H1 (cell line): ENCODE results near the gene ANGEL2. TPM values are rescaled to one million over a fixed set of nuclear protein-coding genes. Genes with fewer than 3 reads are reported as not detected.

Source experiments
- CTCF ChIA-PET: fragments of 300-600 bp; sonication (Branson Sonifier 250); formaldehyde crosslinking; loops from one replicate; lab custom pipeline; 2021; ENCODE audit not compliant: partially characterized antibody; lab: Charles Lee
- POLR2A ChIA-PET: fragments of 300-600 bp; sonication (Branson Sonifier 250); formaldehyde crosslinking; loops from one replicate; lab custom pipeline; 2021; ENCODE audit warnings: inconsistent platforms; ENCODE audit not compliant: partially characterized antibody; lab: Charles Lee
- DNase-seq, 2 experiments: peaks; one replicate each; pipeline versions ENCODE4 v3.0.0 to v3.0.0-alpha.2; 2010 to 2022; ENCODE audit warnings: low spot score in 2 of 2, low read depth in 1 of 2, mixed read lengths in 1 of 2
- FAIRE-seq: peaks from 2 replicates; lab custom pipeline; 2011; peaks lifted over from hg19 to GRCh38; lab: Jason Lieb, UNC
- H2AFZ ChIP-seq: 2 replicates; pipeline ENCODE4 v1.8.1; 2012; ENCODE audit warnings: low read length, inconsistent platforms
- H2AK5ac ChIP-seq: 2 replicates; pipeline ENCODE4 v1.6.1; 2013; ENCODE audit warnings: low read depth, low read length
- H2BK120ac ChIP-seq: replicated peaks from 2 replicates; pipeline ENCODE3; 2013; ENCODE audit warnings: low read depth, low read length, inconsistent platforms
- H2BK12ac ChIP-seq: 2 replicates; pipeline ENCODE4 v1.6.1; 2013; ENCODE audit warnings: low read depth, low read length
- H2BK15ac ChIP-seq: 2 replicates; pipeline ENCODE4 v1.6.1; 2013; ENCODE audit warnings: low read length
- H2BK20ac ChIP-seq: 2 replicates; pipeline ENCODE4 v1.6.1; 2013; ENCODE audit warnings: low read length
- H2BK5ac ChIP-seq: 2 replicates; pipeline ENCODE4 v1.6.1; 2013; ENCODE audit warnings: low read depth, low read length
- H3K14ac ChIP-seq: 2 replicates; pipeline ENCODE4 v1.6.1; 2013; ENCODE audit warnings: inconsistent platforms; ENCODE audit not compliant: insufficient read length
- H3K18ac ChIP-seq: 2 replicates; pipeline ENCODE4 v1.6.1; 2013; ENCODE audit warnings: low read length; ENCODE audit errors: extremely low read depth
- H3K23ac ChIP-seq: 2 replicates; pipeline ENCODE4 v1.6.1; 2013; ENCODE audit warnings: inconsistent platforms; ENCODE audit not compliant: insufficient read length
- H3K23me2 ChIP-seq: 2 replicates; pipeline ENCODE4 v1.6.1; 2013; ENCODE audit warnings: low read depth, low read length
- H3K27ac ChIP-seq: 2 replicates; pipeline ENCODE4 v1.6.1; 2011; ENCODE audit warnings: low read depth, low read length, inconsistent platforms
- H3K27me3 ChIP-seq, 4 experiments: replicated peaks in 1 of 4; 1 replicate in 1 of 4; 2 replicates in 3 of 4; pipeline versions ENCODE4 v1.6.1 to v1.8.1; 2011 to 2013; ENCODE audit warnings: low read length in 3 of 4, mild to moderate bottlenecking in 3 of 4, inconsistent platforms in 2 of 4, mixed read lengths in 2 of 4, moderate library complexity in 1 of 4; ENCODE audit not compliant: control insufficient read depth in 3 of 4, insufficient read depth in 3 of 4; ENCODE audit errors: extremely low read depth in 1 of 4
- H3K36me3 ChIP-seq, 4 experiments: 2 replicates each; pipeline versions ENCODE4 v1.6.1 to v1.8.1; 2011 to 2013; ENCODE audit warnings: mild to moderate bottlenecking in 4 of 4, low read length in 3 of 4, moderate library complexity in 2 of 4, control low read depth in 1 of 4, inconsistent platforms in 1 of 4; ENCODE audit not compliant: insufficient read depth in 4 of 4, control insufficient read depth in 2 of 4
- H3K4ac ChIP-seq: replicated peaks from 2 replicates; pipeline ENCODE3; 2013; ENCODE audit warnings: low read length, low read depth, mixed read lengths, inconsistent platforms; ENCODE audit not compliant: insufficient read length
- H3K4me1 ChIP-seq, 4 experiments: replicated peaks in 1 of 4; 1 replicate in 1 of 4; 2 replicates in 3 of 4; pipeline versions ENCODE4 v1.6.1 to v1.8.1; 2011 to 2013; ENCODE audit warnings: low read length in 3 of 4, inconsistent platforms in 2 of 4, mixed read lengths in 1 of 4; ENCODE audit not compliant: insufficient read depth in 4 of 4, control insufficient read depth in 3 of 4
- H3K4me2 ChIP-seq, 2 experiments: 2 replicates each; pipeline versions ENCODE4 v1.6.1 to v1.8.1; 2011 to 2013; ENCODE audit warnings: low read depth in 2 of 2, low read length in 2 of 2, control low read depth in 1 of 2, inconsistent platforms in 1 of 2, mild to moderate bottlenecking in 1 of 2; ENCODE audit not compliant: insufficient read depth in 1 of 2
- H3K4me3 ChIP-seq, 4 experiments: fragments of 200-600, 300-600 bp in 1 of 4; sonication (generic), shearing (Covaris generic), sonication (Bioruptor Twin) in 1 of 4; 2 replicates each; pipeline versions ENCODE4 v1.5.1 to v1.8.1; 2011 to 2016; ENCODE audit warnings: low read length in 4 of 4, low read depth in 3 of 4, control low read depth in 2 of 4, inconsistent platforms in 2 of 4, mild to moderate bottlenecking in 2 of 4, mixed read lengths in 1 of 4, moderate library complexity in 1 of 4; ENCODE audit not compliant: insufficient read depth in 2 of 4; ENCODE audit errors: extremely low read depth in 1 of 4
- H3K56ac ChIP-seq: replicated peaks from 2 replicates; pipeline ENCODE3; 2013; ENCODE audit warnings: low read depth, mild to moderate bottlenecking, mixed read lengths, low read length, inconsistent platforms; ENCODE audit not compliant: insufficient read length
- H3K79me1 ChIP-seq: 2 replicates; pipeline ENCODE4 v1.6.1; 2013; ENCODE audit warnings: low read depth, low read length, control low read depth
- H3K79me2 ChIP-seq, 2 experiments: 2 replicates each; pipeline versions ENCODE4 v1.6.1 to v1.8.1; 2012 to 2013; ENCODE audit warnings: low read length in 2 of 2, mild to moderate bottlenecking in 2 of 2, inconsistent platforms in 1 of 2; ENCODE audit not compliant: insufficient read depth in 2 of 2, control insufficient read depth in 1 of 2
- H3K9ac ChIP-seq, 4 experiments: replicated peaks in 1 of 4; 1 replicate in 1 of 4; 2 replicates in 3 of 4; pipeline versions ENCODE4 v1.6.1 to v1.8.1; 2011 to 2013; ENCODE audit warnings: low read depth in 3 of 4, low read length in 3 of 4, control low read depth in 2 of 4, mild to moderate bottlenecking in 2 of 4, moderate library complexity in 2 of 4, inconsistent platforms in 1 of 4; ENCODE audit errors: extremely low read depth in 1 of 4
- H3K9me3 ChIP-seq, 2 experiments: 2 replicates each; pipeline versions ENCODE4 v1.6.1 to v1.8.1; 2012 to 2013; ENCODE audit warnings: mild to moderate bottlenecking in 2 of 2, moderate library complexity in 2 of 2, control low read depth in 1 of 2, inconsistent platforms in 1 of 2, low read depth in 1 of 2, low read length in 1 of 2, mixed read lengths in 1 of 2; ENCODE audit not compliant: insufficient read depth in 2 of 2
- H4K20me1 ChIP-seq, 2 experiments: replicated peaks in 1 of 2; 2 replicates each; pipeline versions ENCODE3 to v1.8.1; 2011 to 2013; ENCODE audit warnings: inconsistent platforms in 2 of 2, low read length in 2 of 2, mild to moderate bottlenecking in 1 of 2; ENCODE audit not compliant: insufficient read depth in 2 of 2, control insufficient read depth in 1 of 2
- H4K5ac ChIP-seq: 2 replicates; pipeline ENCODE4 v1.6.1; 2013; ENCODE audit warnings: low read length, low read depth, mixed read lengths, inconsistent platforms; ENCODE audit not compliant: insufficient read length
- H4K8ac ChIP-seq: 2 replicates; pipeline ENCODE4 v1.8.0; 2013; ENCODE audit warnings: mild to moderate bottlenecking, moderate library complexity, low read length, inconsistent platforms; ENCODE audit not compliant: insufficient read depth; ENCODE audit errors: extremely low read depth
- H4K91ac ChIP-seq: replicated peaks from 2 replicates; pipeline ENCODE3; 2013; ENCODE audit warnings: low read length, mixed read lengths, inconsistent platforms; ENCODE audit not compliant: insufficient read length
- CBX8 ChIP-seq: fragments of 300-800, 300-1000 bp; sonication (generic); IDR thresholded peaks from 2 replicates; pipeline ENCODE4 v1.7.1; 2016; ENCODE audit warnings: low read depth, low read length, borderline replicate concordance
- CHD1 ChIP-seq: IDR thresholded peaks from 2 replicates; pipeline ENCODE4 v1.6.1; 2012; ENCODE audit warnings: low read depth, low read length, improper control_type of control experiment
- CHD2 ChIP-seq: IDR thresholded peaks from 2 replicates; pipeline ENCODE4 v1.6.1; 2012; ENCODE audit warnings: low read length, improper control_type of control experiment
- CREB1 ChIP-seq: IDR thresholded peaks from 2 replicates; pipeline ENCODE4 v1.6.1; 2012; ENCODE audit warnings: inconsistent platforms
- CTBP2 ChIP-seq: IDR thresholded peaks from 2 replicates; pipeline ENCODE4 v1.7.0; 2011; ENCODE audit warnings: borderline replicate concordance, mild to moderate bottlenecking, moderate library complexity, mixed read lengths, low read length; ENCODE audit not compliant: insufficient read depth, insufficient read length
- E2F6 ChIP-seq: IDR thresholded peaks from 2 replicates; pipeline ENCODE4 v1.6.1; 2012; ENCODE audit warnings: inconsistent platforms
- EZH2 ChIP-seq: fragments of 200-600 bp; sonication (generic); IDR thresholded peaks from 2 replicates; pipeline ENCODE4 v1.7.1; 2012; ENCODE audit warnings: low read depth, mild to moderate bottlenecking, moderate library complexity, low read length, inconsistent platforms; ENCODE audit not compliant: severe bottlenecking
- JUN ChIP-seq: IDR thresholded peaks from 2 replicates; pipeline ENCODE4 v1.6.1; 2011; ENCODE audit warnings: low read depth, mild to moderate bottlenecking, improper control_type of control experiment, low read length
- POU5F1 ChIP-seq: IDR thresholded peaks from 2 replicates; pipeline ENCODE4 v1.6.1; 2011; ENCODE audit warnings: low read depth, mild to moderate bottlenecking, low read length, moderate library complexity
- RAD21 ChIP-seq, 2 experiments: IDR thresholded peaks in 1 of 2; conservative IDR thresholded peaks in 1 of 2; 2 replicates each; pipeline ENCODE4 v1.6.1; 2011; ENCODE audit warnings: low read depth in 2 of 2, low read length in 2 of 2, improper control_type of control experiment in 1 of 2, inconsistent platforms in 1 of 2, mild to moderate bottlenecking in 1 of 2, moderate library complexity in 1 of 2
- SP4 ChIP-seq: IDR thresholded peaks from 2 replicates; pipeline ENCODE4 v1.6.1; 2012; ENCODE audit warnings: low read length, inconsistent platforms
- SRF ChIP-seq: IDR thresholded peaks from 2 replicates; pipeline ENCODE4 v1.6.1; 2011; ENCODE audit warnings: mild to moderate bottlenecking, low read depth, low read length, moderate library complexity
- WGBS, 2 experiments: shearing (Covaris generic) in 1 of 2; methylation state at CpG; one replicate each; pipeline versions ENCODE4 v1.1.6 to v1.1.7; 2013 to 2015; ENCODE audit warnings: low lambda C conversion rate in 2 of 2, mixed read lengths in 2 of 2, inconsistent platforms in 1 of 2, low coverage in 1 of 2, missing lambda C conversion rate in 1 of 2; ENCODE audit not compliant: insufficient replicate concordance in 2 of 2, insufficient coverage in 1 of 2, insufficient read length in 1 of 2; ENCODE audit errors: extremely low coverage in 1 of 2, missing lambda C conversion rate in 1 of 2; 5-methylcytosine and 5-hydroxymethylcytosine counted together
- polyA plus RNA-seq, 7 experiments: library from polyadenylated mRNA; depleted of rRNA in 3 of 7; stranded (reverse) in 5 of 7; unstranded in 2 of 7; fragments of >200 nt in 5 of 7; fragments of 200-250 nt in 2 of 7; gene quantifications; 1 replicate in 5 of 7; 2 replicates in 1 of 7; 4 replicates in 1 of 7; pipeline versions ENCODE4 v1.2.1 to v1.2.3, GENCODE V29; 2011 to 2013; ENCODE audit warnings: missing spikeins in 2 of 7, mixed read lengths in 2 of 7
- total RNA-seq: library from RNA; stranded (reverse); fragmentation: NEBNext Ultra II Directional; extraction: Animal tissue kit (Norgen Biotek cat#: 25700); gene quantifications from 2 replicates; pipeline ENCODE4 v1.2.1, GENCODE V29; 2021

The ANGEL2 gene
- total and polyA plus RNA-seq, 2 of the 8 experiments (the other 6 are each of a cell fraction or from before 2014, with no cell fraction given) = 18.1 to 39.9 TPM

GRCh38 chr1:212953321-212953720, 62.3 kb downstream of the ANGEL2 start:
- ChIA-PET POLR2A (interaction anchor here (1.1 to 9.3 kb wide), 14 partner anchors 10 to 115 kb away, joined by 4 to 172 read pairs (median 10); no protein-coding TSS in a partner anchor), CTCF (interaction anchor here (0.6 to 4.3 kb wide), 8 partner anchors 11 to 355 kb away, joined by 3 to 52 read pairs (median 3); no protein-coding TSS in a partner anchor)
- Histone ChIP-seq H3K79me2 (peaks cover 5 to 75% of the 10 kb centered on the region in 2 experiments; a peak in 3 of 4 replicates), H4K5ac (no peak overlapping the region), H3K14ac (no peak overlapping the region), H2AFZ (no peak overlapping the region), H3K36me3 (peaks cover 27 to 67% (median 52%) of the 10 kb centered on the region in 4 experiments), H2AK5ac (no peak overlapping the region), H3K4me2 (peak overlapping the region; percentile 81 to 86; a peak in 3 of 4 replicates), H4K91ac (no peak overlapping the region), H3K9me3 (no peaks in the 10 kb centered on the region), H3K23me2 (peaks cover 15% of the 10 kb centered on the region), H2BK5ac (no peak overlapping the region), H4K20me1 (peaks cover 10 to 11% of the 10 kb centered on the region in 2 experiments), H2BK20ac (no peak overlapping the region), H3K79me1 (peaks cover 5% of the 10 kb centered on the region; the same call in 1 of the 2 replicates), H3K23ac (no peak overlapping the region), H3K4me3 (peak overlapping the region in 3 of 4 experiments; percentile 94 to 95 (median 94); a peak in 4 of 8 replicates), H3K18ac (no peak overlapping the region), H3K56ac (no peak overlapping the region), H4K8ac (no peak overlapping the region), H2BK15ac (no peak overlapping the region), H3K27me3 (peaks cover 0 to 4% (median 0%) of the 10 kb centered on the region in 4 experiments; a peak in 1 of 7 replicates), H3K4ac (no peak overlapping the region), H3K9ac (no peak overlapping the region), H2BK12ac (no peak overlapping the region), H3K4me1 (peaks cover 6 to 27% (median 15%) of the 10 kb centered on the region in 4 experiments), H2BK120ac (no peak overlapping the region), H3K27ac (no peak overlapping the region)
- DNase-seq (no peak), FAIRE-seq (no peak)
- WGBS, 2 experiments = 95% methylated on average over 3 of the region's 3 CpGs; no CpG with 5 or more reads in 1 of the 2 experiments
- TF ChIP-seq CTBP2 (no peak), CBX8 (no peak), EZH2 (no peak), CHD2 (no peak), CHD1 (no peak), CREB1 (no peak), SRF (no peak), JUN (no peak), E2F6 (no peak), RAD21 (IDR thresholded peaks at IDR 0.05 in 1 of 2, conservative IDR thresholded peaks at IDR 0.05 in 1 of 2; ENCODE audit: low read depth in 2 of 2, low read length in 2 of 2) (no peak), SP4 (no peak), POU5F1 (no peak)
